ENCODE results near the gene LRRC49. TPM values are rescaled to one million over a fixed set of nuclear protein-coding genes. Genes with fewer than 3 reads are reported as not detected.

The LRRC49 gene
- total RNA-seq, 2 experiments from 2014 or later: not detected

DNA sequence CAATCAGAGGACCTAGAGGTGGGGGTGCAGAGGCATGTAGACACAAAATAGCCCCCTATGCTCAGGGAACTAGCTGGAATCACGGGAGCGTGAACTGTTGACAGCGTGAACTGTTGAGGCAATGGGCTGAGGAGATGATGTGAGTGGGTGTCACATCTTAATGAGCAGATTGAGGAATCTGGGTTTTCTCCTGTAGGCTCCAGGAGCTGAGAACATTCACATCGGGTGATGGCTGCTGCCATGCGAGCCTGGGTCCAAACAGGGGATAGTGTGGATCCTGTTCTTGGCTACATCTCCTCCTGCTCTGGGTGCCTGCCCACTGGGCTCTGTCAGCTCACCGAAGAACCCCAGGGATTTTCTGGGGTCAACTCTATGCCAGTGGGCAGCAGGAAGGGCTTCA is 40.7 kb upstream of the LRRC49 start:
- Histone ChIP-seq H4K20me1 (ENCODE audit: insufficient read depth, low read length) (no peaks in the 10 kb centered on the region), H3K4me3 (ENCODE audit: low read depth, low read length, poor library complexity, severe bottlenecking) (no peak overlapping the region), H2AFZ (ENCODE audit: low read length) (no peak overlapping the region), H3K36me3 (ENCODE audit: insufficient read depth, low read length) (no peaks in the 10 kb centered on the region), H3K4me2 (ENCODE audit: low read length) (no peak overlapping the region), H3K27ac (ENCODE audit: low read depth, low read length, poor library complexity, severe bottlenecking) (no peak overlapping the region), H3K9me3 (ENCODE audit: low read length) (no peaks in the 10 kb centered on the region), H3K4me1 (ENCODE audit: insufficient read depth, low read length, poor library complexity, severe bottlenecking) (no peaks in the 10 kb centered on the region), H3K9me2 (ENCODE audit: insufficient read depth, low read length) (no peaks in the 10 kb centered on the region), H3K79me2 (ENCODE audit: insufficient read depth, low read depth, low read length) (no peaks in the 10 kb centered on the region)
- no peak for DNase-seq (ENCODE audit: low spot score)
- no peak for TF ChIP-seq EZH2phosphoT487 (IDR thresholded peaks at IDR 0.05; ENCODE audit: borderline replicate concordance, low read depth, low read length)
- intact Hi-C loops (cut with micrococcal nuclease; ENCODE audit: unreplicated experiment): no loop called here
- ChIA-PET CTCF (ENCODE audit: unreplicated experiment) (no interaction called here), POLR2A (no interaction called here)
- BruUV-seq (replicated peaks): no TSS peak

DNA sequence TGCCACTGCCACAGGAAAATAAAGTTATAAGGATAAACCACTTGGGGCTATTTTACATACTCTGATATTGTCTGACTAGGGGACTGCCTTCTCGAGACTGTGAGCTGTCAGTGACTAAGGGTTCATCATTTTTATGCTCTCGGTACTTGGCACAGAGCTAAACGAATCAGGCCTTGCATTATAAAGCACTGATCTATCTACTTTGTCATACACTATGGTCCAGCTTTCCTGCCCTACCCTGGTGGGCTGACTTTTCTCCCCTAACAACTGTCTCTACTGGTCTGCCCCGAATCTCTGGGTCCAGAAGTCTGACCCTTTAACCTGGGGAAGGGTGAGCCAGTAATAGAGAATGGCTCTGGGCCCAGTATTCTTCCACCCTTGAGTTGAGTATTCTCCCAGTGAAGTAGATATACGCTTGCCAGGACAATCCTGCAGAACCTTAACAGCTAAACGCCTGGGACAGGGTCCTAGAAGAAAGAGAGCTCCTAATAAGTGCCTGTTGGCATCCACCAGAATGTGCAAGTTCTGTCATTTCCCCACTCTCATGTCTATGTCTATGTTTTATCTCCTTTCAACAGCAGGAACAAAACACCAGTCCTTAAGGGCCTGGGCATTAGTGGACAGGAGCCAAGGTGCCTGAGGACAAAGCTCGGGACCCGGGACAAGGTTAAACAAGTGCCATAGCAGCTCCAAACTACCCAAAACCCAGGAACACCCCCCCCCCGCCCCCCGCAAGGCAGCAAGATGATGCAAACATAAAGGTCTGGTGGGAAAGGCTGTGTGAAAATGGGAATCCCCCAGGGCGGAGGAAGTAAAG is 39.9 kb upstream of the LRRC49 start:
- intact Hi-C loops (cut with micrococcal nuclease; ENCODE audit: unreplicated experiment): no loop called here
- ChIA-PET POLR2A (interaction anchor here (0.5 to 0.6 kb wide), 2 partner anchors 126 to 749 kb away, joined by 3 read pairs; no protein-coding TSS in a partner anchor), CTCF (ENCODE audit: unreplicated experiment) (no interaction called here)
- Histone ChIP-seq H4K20me1 (ENCODE audit: insufficient read depth, low read length) (no peaks in the 10 kb centered on the region), H3K4me1 (ENCODE audit: insufficient read depth, low read length, poor library complexity, severe bottlenecking) (no peaks in the 10 kb centered on the region), H3K9me2 (ENCODE audit: insufficient read depth, low read length) (no peaks in the 10 kb centered on the region), H2AFZ (ENCODE audit: low read length) (no peak overlapping the region), H3K9me3 (ENCODE audit: low read length) (no peaks in the 10 kb centered on the region), H3K4me2 (ENCODE audit: low read length) (no peak overlapping the region), H3K4me3 (ENCODE audit: low read depth, low read length, poor library complexity, severe bottlenecking) (no peak overlapping the region), H3K36me3 (ENCODE audit: insufficient read depth, low read length) (no peaks in the 10 kb centered on the region), H3K79me2 (ENCODE audit: insufficient read depth, low read depth, low read length) (no peaks in the 10 kb centered on the region), H3K27ac (ENCODE audit: low read depth, low read length, poor library complexity, severe bottlenecking) (no peak overlapping the region)
- no peak for DNase-seq (ENCODE audit: low spot score)
- TF ChIP-seq, protein P1, sequence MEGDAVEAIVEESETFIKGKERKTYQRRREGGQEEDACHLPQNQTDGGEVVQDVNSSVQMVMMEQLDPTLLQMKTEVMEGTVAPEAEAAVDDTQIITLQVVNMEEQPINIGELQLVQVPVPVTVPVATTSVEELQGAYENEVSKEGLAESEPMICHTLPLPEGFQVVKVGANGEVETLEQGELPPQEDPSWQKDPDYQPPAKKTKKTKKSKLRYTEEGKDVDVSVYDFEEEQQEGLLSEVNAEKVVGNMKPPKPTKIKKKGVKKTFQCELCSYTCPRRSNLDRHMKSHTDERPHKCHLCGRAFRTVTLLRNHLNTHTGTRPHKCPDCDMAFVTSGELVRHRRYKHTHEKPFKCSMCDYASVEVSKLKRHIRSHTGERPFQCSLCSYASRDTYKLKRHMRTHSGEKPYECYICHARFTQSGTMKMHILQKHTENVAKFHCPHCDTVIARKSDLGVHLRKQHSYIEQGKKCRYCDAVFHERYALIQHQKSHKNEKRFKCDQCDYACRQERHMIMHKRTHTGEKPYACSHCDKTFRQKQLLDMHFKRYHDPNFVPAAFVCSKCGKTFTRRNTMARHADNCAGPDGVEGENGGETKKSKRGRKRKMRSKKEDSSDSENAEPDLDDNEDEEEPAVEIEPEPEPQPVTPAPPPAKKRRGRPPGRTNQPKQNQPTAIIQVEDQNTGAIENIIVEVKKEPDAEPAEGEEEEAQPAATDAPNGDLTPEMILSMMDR (conservative IDR thresholded peaks at IDR 0.05; ENCODE audit: low read length): no peak
- no peak for TF ChIP-seq EZH2phosphoT487 (IDR thresholded peaks at IDR 0.05; ENCODE audit: borderline replicate concordance, low read depth, low read length)
- BruUV-seq (replicated peaks): no TSS peak

DNA sequence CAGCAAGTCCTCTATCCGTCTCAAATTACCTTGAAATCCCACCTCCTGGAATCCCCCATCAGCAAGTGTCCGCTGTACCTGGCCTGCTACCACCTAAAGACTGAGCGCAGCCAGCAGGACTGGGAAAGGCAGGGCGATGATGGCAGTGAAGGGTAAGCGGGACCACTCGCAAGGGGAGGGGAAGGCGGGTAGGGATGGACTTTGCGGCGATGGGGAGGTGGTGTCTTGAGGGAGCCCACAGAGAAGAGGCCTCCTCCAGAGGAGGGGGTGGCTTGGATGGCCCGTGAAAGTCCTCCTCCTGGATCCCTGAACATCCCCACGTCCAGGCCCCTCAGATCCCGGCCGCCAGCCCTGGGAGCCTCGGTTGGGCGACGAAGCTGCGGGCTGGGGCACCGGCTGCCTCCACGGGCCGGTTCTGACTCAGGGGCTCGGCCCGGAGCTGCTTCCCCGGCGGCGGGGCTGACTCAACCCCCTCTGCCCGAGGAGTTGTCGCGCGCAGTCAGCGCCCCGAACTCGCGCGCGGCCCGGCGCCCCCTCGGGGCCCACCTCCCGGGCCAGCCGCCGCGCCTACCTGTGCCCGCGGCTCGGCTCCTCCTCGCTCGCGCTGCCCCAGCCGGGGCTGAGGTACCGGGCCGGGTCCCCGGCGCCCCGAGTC is 39.2 kb upstream of the LRRC49 start:
- Histone ChIP-seq H3K36me3 (ENCODE audit: insufficient read depth, low read length) (no peaks in the 10 kb centered on the region), H4K20me1 (ENCODE audit: insufficient read depth, low read length) (no peaks in the 10 kb centered on the region), H3K9me3 (ENCODE audit: low read length) (no peaks in the 10 kb centered on the region), H3K4me1 (ENCODE audit: insufficient read depth, low read length, poor library complexity, severe bottlenecking) (no peaks in the 10 kb centered on the region), H3K9me2 (ENCODE audit: insufficient read depth, low read length) (no peaks in the 10 kb centered on the region), H3K4me2 (ENCODE audit: low read length) (no peak overlapping the region), H2AFZ (ENCODE audit: low read length) (no peak overlapping the region), H3K27ac (ENCODE audit: low read depth, low read length, poor library complexity, severe bottlenecking) (no peak overlapping the region), H3K4me3 (ENCODE audit: low read depth, low read length, poor library complexity, severe bottlenecking) (no peak overlapping the region), H3K79me2 (ENCODE audit: insufficient read depth, low read depth, low read length) (no peaks in the 10 kb centered on the region)
- intact Hi-C loops (cut with micrococcal nuclease; ENCODE audit: unreplicated experiment): no loop called here
- DNase-seq (ENCODE audit: low spot score): no peak
- ChIA-PET POLR2A (no interaction called here), CTCF (ENCODE audit: unreplicated experiment) (no interaction called here)
- TF ChIP-seq EZH2phosphoT487 (IDR thresholded peaks at IDR 0.05; ENCODE audit: borderline replicate concordance, low read depth, low read length): no peak
- TF ChIP-seq, protein P1 (conservative IDR thresholded peaks at IDR 0.05; ENCODE audit: low read length): no peak
- no TSS peak for BruUV-seq (replicated peaks)
